ENCODE measurements around the gene STARD10. TPM values are rescaled to one million over a fixed set of nuclear protein-coding genes. Genes with fewer than 3 reads are reported as not detected.

STARD10 gene
- total and polyA plus RNA-seq, 2 of the 8 experiments (the other 6 are each of a cell fraction or from before 2014, with no cell fraction given) = 23.7 to 35.7 TPM

- CTCF ChIA-PET (ENCODE audit: partially characterized antibody) = interaction anchor here (0.6 to 4.1 kb wide), 13 partner anchors 9 to 370 kb away, joined by 3 to 34 read pairs (median 4); partner anchors contain the start of gene FCHSD2
- 83% methylated on average over 7 of the region's 7 CpGs; no CpG with 5 or more reads in 1 of the 2 experiments for WGBS, 2 experiments (ENCODE audit: extremely low coverage in 1 of 2, insufficient coverage in 1 of 2, insufficient read length in 1 of 2, insufficient replicate concordance in 2 of 2, low coverage in 1 of 2, low lambda C conversion rate in 2 of 2, missing lambda C conversion rate in 1 of 2)
- no peak overlapping the region for H3K27ac ChIP-seq (ENCODE audit: low read depth, low read length)
Measured at GRCh38 chr11:72841397-72841796, 47.5 kb upstream of the STARD10 start.

More at GRCh38 chr11:72841397-72841796, 47.5 kb upstream of the STARD10 start:
- no peaks in the 10 kb centered on the region for H3K23me2 ChIP-seq (ENCODE audit: low read depth, low read length)
- no peak overlapping the region for H3K4me3 ChIP-seq (ENCODE audit: extremely low read depth in 1 of 4, insufficient read depth in 2 of 4, low read depth in 3 of 4, low read length in 4 of 4)
- POLR2A ChIA-PET (ENCODE audit: partially characterized antibody) = interaction anchor here (1.2 kb wide), 2 partner anchors 14 to 301 kb away, joined by 3 to 4 read pairs; partner anchors contain the start of gene FCHSD2
- H3K18ac ChIP-seq (ENCODE audit: extremely low read depth, low read length) = no peak overlapping the region
- no peak overlapping the region for H3K14ac ChIP-seq (ENCODE audit: insufficient read length)
- no peaks in the 10 kb centered on the region for H3K79me1 ChIP-seq (ENCODE audit: low read depth, low read length)
- H2AFZ ChIP-seq (ENCODE audit: low read length) = no peak overlapping the region
- H3K9me3 ChIP-seq (ENCODE audit: insufficient read depth in 2 of 2, low read depth in 1 of 2, low read length in 1 of 2) = no peaks in the 10 kb centered on the region
- H3K9ac ChIP-seq (replicated peaks in 1 of 4; ENCODE audit: extremely low read depth in 1 of 4, low read depth in 3 of 4, low read length in 3 of 4) = no peak overlapping the region
- no peaks in the 10 kb centered on the region for H3K4me1 ChIP-seq (replicated peaks in 1 of 4; ENCODE audit: control insufficient read depth in 3 of 4, insufficient read depth in 4 of 4, low read length in 3 of 4)
- H3K27me3 ChIP-seq (replicated peaks in 1 of 4; ENCODE audit: control insufficient read depth in 3 of 4, extremely low read depth in 1 of 4, insufficient read depth in 3 of 4, low read length in 3 of 4) = no peaks in the 10 kb centered on the region
- H4K8ac ChIP-seq (ENCODE audit: extremely low read depth, insufficient read depth, low read length) = no peak overlapping the region; the same call in 1 of the 2 replicates
- TF ChIP-seq HDAC6 (IDR thresholded peaks at IDR 0.05; ENCODE audit: low read depth, low read length) = no peak
- TF ChIP-seq TEAD4 (IDR thresholded peaks at IDR 0.05; ENCODE audit: low read depth, low read length) = no peak
- no peak for TF ChIP-seq KDM1A (IDR thresholded peaks at IDR 0.05; ENCODE audit: borderline replicate concordance, low read length)
- TF ChIP-seq HDAC2 (IDR thresholded peaks at IDR 0.05; ENCODE audit: borderline replicate concordance in 1 of 2, low read depth in 2 of 2, low read length in 2 of 2) = no peak
- no peak for TF ChIP-seq MAFK (IDR thresholded peaks at IDR 0.05; ENCODE audit: low read depth, low read length)
- no peak for TF ChIP-seq POLR2A (IDR thresholded peaks at IDR 0.05; ENCODE audit: control extremely low read depth in 1 of 2, low read depth in 2 of 2, low read length in 2 of 2)
- TF ChIP-seq BACH1 (IDR thresholded peaks at IDR 0.05; ENCODE audit: low read length) = no peak
- no peak for TF ChIP-seq EZH2 (IDR thresholded peaks at IDR 0.05; ENCODE audit: low read depth, low read length, severe bottlenecking)
- no peak for TF ChIP-seq YY1 (IDR thresholded peaks at IDR 0.05; ENCODE audit: low read depth, low read length)
- no peak for TF ChIP-seq GABPA (IDR thresholded peaks at IDR 0.05; ENCODE audit: borderline replicate concordance, insufficient read depth, low read length)
- H2BK20ac ChIP-seq (ENCODE audit: low read length) = no peak overlapping the region
- no peak overlapping the region for H2AK5ac ChIP-seq (ENCODE audit: low read depth, low read length)
- no peak overlapping the region for H3K56ac ChIP-seq (replicated peaks; ENCODE audit: insufficient read length, low read depth, low read length)
- no peaks in the 10 kb centered on the region for H3K79me2 ChIP-seq (ENCODE audit: control insufficient read depth in 1 of 2, insufficient read depth in 2 of 2, low read length in 2 of 2)
- no peak overlapping the region for H2BK15ac ChIP-seq (ENCODE audit: low read length)
- H3K23ac ChIP-seq (ENCODE audit: insufficient read length) = no peak overlapping the region
- no peak overlapping the region for H2BK12ac ChIP-seq (ENCODE audit: low read depth, low read length)
- H2BK120ac ChIP-seq (replicated peaks; ENCODE audit: low read depth, low read length) = no peak overlapping the region
- no peak overlapping the region for H4K5ac ChIP-seq (ENCODE audit: insufficient read length, low read depth, low read length)
- DNase-seq (ENCODE audit: low read depth in 1 of 2, low spot score in 2 of 2) (no peak), FAIRE-seq (no peak)
- H4K20me1 ChIP-seq (replicated peaks in 1 of 2; ENCODE audit: control insufficient read depth in 1 of 2, insufficient read depth in 2 of 2, low read length in 2 of 2) = no peaks in the 10 kb centered on the region
- H3K4me2 ChIP-seq (ENCODE audit: insufficient read depth in 1 of 2, low read depth in 2 of 2, low read length in 2 of 2) = no peak overlapping the region
- H2BK5ac ChIP-seq (ENCODE audit: low read depth, low read length) = no peak overlapping the region
- H3K36me3 ChIP-seq (ENCODE audit: control insufficient read depth in 2 of 4, insufficient read depth in 4 of 4, low read length in 3 of 4) = no peaks in the 10 kb centered on the region
- no peak overlapping the region for H4K91ac ChIP-seq (replicated peaks; ENCODE audit: insufficient read length, low read length)
- no peak overlapping the region for H3K4ac ChIP-seq (replicated peaks; ENCODE audit: insufficient read length, low read depth, low read length)

All from H1 (cell line).